Tibial nerve (tissue), 4 donors: Measurements from ENCODE around the gene LIM2. TPM values are rescaled to one million over a fixed set of nuclear protein-coding genes. Genes with fewer than 3 reads are reported as not detected.

Experiments used
- DNase-seq, 2 donors: peaks; one replicate each; pipeline ENCODE4 v3.0.0-alpha.2; 2019; ENCODE audit warnings: low spot score in 2 of 2
- H3K27ac ChIP-seq, 4 donors: fragments of 200-600 bp; sonication (generic) in 3 of 4; one replicate each; pipeline ENCODE4 v1.5.1; 2017 to 2019; ENCODE audit warnings: mild to moderate bottlenecking in 1 of 4
- H3K27me3 ChIP-seq, 2 donors: fragments of 200-600 bp; sonication (generic) in 1 of 2; one replicate each; pipeline versions ENCODE4 v1.5.1 to v1.6.0; 2017 to 2019
- H3K36me3 ChIP-seq, 3 donors: fragments of 200-600 bp; sonication (generic); one replicate each; pipeline ENCODE4 v1.5.1; 2018 to 2019
- H3K4me1 ChIP-seq, 4 donors: fragments of 200-600 bp; sonication (generic) in 3 of 4; one replicate each; pipeline ENCODE4 v1.5.1; 2017 to 2019
- H3K4me3 ChIP-seq, 4 donors: fragments of 200-600 bp; sonication (generic) in 3 of 4; one replicate each; pipeline ENCODE4 v1.5.1; 2017 to 2019; ENCODE audit warnings: mild to moderate bottlenecking in 1 of 4, moderate library complexity in 1 of 4
- H3K9me3 ChIP-seq, 4 donors: fragments of 200-600 bp; sonication (generic) in 3 of 4; one replicate each; pipeline ENCODE4 v1.5.1; 2017 to 2019
- CTCF ChIP-seq, 5 experiments: fragments of 200-600 bp in 3 of 5; fragments of 450-650 bp in 2 of 5; sonication (generic) in 3 of 5; IDR thresholded peaks; one replicate each; pipeline ENCODE4 v1.5.1; 2016 to 2019; ENCODE audit warnings: antibody characterized with exemption in 5 of 5, mild to moderate bottlenecking in 3 of 5, moderate library complexity in 2 of 5
- EP300 ChIP-seq, 2 donors: sonication (generic); formaldehyde crosslinking; IDR thresholded peaks; one replicate each; pipeline ENCODE4 v1.6.1; 2017; ENCODE audit warnings: antibody characterized with exemption in 2 of 2, mild to moderate bottlenecking in 1 of 2
- POLR2A ChIP-seq, 2 donors: fragments of 450-650 bp; IDR thresholded peaks; one replicate each; pipeline ENCODE4 v1.6.1; 2017; ENCODE audit warnings: antibody characterized with exemption in 2 of 2, mild to moderate bottlenecking in 2 of 2, moderate library complexity in 2 of 2
- WGBS, 2 donors: methylation state at CpG; one replicate each; pipeline ENCODE4 v1.1.5; 2018; 5-methylcytosine and 5-hydroxymethylcytosine counted together
- total RNA-seq, 4 donors: library from RNA; depleted of rRNA; stranded (reverse); fragments of >200 nt; gene quantifications; one replicate each; pipeline ENCODE4 v1.1.0, GENCODE V29; 2016

The LIM2 gene
- total RNA-seq, 4 donors from 2014 or later, result not detected

GRCh38 chr19:51342631-51343569 lies 44.9 kb downstream of the LIM2 start:
- no peaks in the 10 kb centered on the region for H3K27me3 ChIP-seq
- H3K9me3 ChIP-seq, result no peaks in the 10 kb centered on the region
- H3K27ac ChIP-seq, result peak overlapping the region in 1 of 4 donors; percentile 90
- H3K4me1 ChIP-seq, result peaks cover 0 to 28% (median 11%) of the 10 kb centered on the region in 4 donors
- no peak overlapping the region for H3K4me3 ChIP-seq
- DNase-seq, result no peak
- H3K36me3 ChIP-seq, result peaks cover 0 to 34% (median 0%) of the 10 kb centered on the region in 3 donors
- no peak for TF ChIP-seq EP300 (IDR thresholded peaks at IDR 0.05)
- TF ChIP-seq POLR2A (IDR thresholded peaks at IDR 0.05), result no peak
- no peak for TF ChIP-seq CTCF (IDR thresholded peaks at IDR 0.05)
- WGBS, 2 donors, result 56 to 62% methylated on average over 9 of the region's 9 CpGs

- Histone ChIP-seq H3K4me3 (no peak within 1 kb of the TSS), H3K36me3 (peaks cover 0 to 25% (median 0%) of the 10 kb centered on the region in 3 donors), H3K27ac (peak within 1 kb of the TSS; percentile 77 to 91 (median 86)), H3K4me1 (peaks cover 0 to 28% (median 11%) of the 10 kb centered on the region in 4 donors), H3K27me3 (no peaks in the 10 kb centered on the region), H3K9me3 (no peaks in the 10 kb centered on the region)
- no peak for TF ChIP-seq EP300 (IDR thresholded peaks at IDR 0.05)
- TF ChIP-seq CTCF (IDR thresholded peaks at IDR 0.05), result no peak
- TF ChIP-seq POLR2A (IDR thresholded peaks at IDR 0.05), result no peak
- 49 to 57% methylated on average over 3 of the region's 3 CpGs for WGBS, 2 donors
- DNase-seq, result no peak
Observed at GRCh38 chr19:51341976-51342580, 45.7 kb downstream of the LIM2 start, which contains the start of gene VSIG10L. Gene VSIG10L (minus strand): TSS chr19:51342139. CDS start chr19:51342124, 15 bp downstream.

- no peak overlapping the region for H3K4me3 ChIP-seq
- WGBS, 2 donors, result 84 to 85% methylated on average over 18 of the region's 18 CpGs
- no peak for TF ChIP-seq POLR2A (IDR thresholded peaks at IDR 0.05)
- TF ChIP-seq EP300 (IDR thresholded peaks at IDR 0.05), result no peak
- no peak for TF ChIP-seq CTCF (IDR thresholded peaks at IDR 0.05)
- peaks cover 0 to 28% (median 11%) of the 10 kb centered on the region in 4 donors for H3K4me1 ChIP-seq
- H3K27me3 ChIP-seq, result no peaks in the 10 kb centered on the region
- peak overlapping the region; percentile 77 to 91 (median 86) for H3K27ac ChIP-seq
- no peak for DNase-seq
- H3K36me3 ChIP-seq, result peaks cover 0 to 15% (median 0%) of the 10 kb centered on the region in 3 donors
- H3K9me3 ChIP-seq, result no peaks in the 10 kb centered on the region
Observed at GRCh38 chr19:51341066-51341465, 46.7 kb downstream of the LIM2 start.

- WGBS, 2 donors, result 1% methylated on average over 21 to 72 of the region's 107 CpGs
- H3K27me3 ChIP-seq, result no peaks in the 10 kb centered on the region
- peaks cover 0 to 6% (median 0%) of the 10 kb centered on the region in 3 donors for H3K36me3 ChIP-seq
- peaks cover 0 to 28% (median 11%) of the 10 kb centered on the region in 4 donors for H3K4me1 ChIP-seq
- H3K9me3 ChIP-seq, result no peaks in the 10 kb centered on the region
- peak overlapping the region; percentile 77 to 91 (median 86) for H3K27ac ChIP-seq
- peak; percentile 98 for DNase-seq
- peak overlapping the region; percentile 55 to 73 (median 66) for H3K4me3 ChIP-seq
- TF ChIP-seq CTCF (IDR thresholded peaks at IDR 0.05), result peak; percentile 20 to 92 (median 50)
- TF ChIP-seq POLR2A (IDR thresholded peaks at IDR 0.05), result peak; percentile 75 to 91
- TF ChIP-seq EP300 (IDR thresholded peaks at IDR 0.05), result peak in 1 of 2 donors; percentile 80
Observed at GRCh38 chr19:51339687-51340656, 47.8 kb downstream of the LIM2 start.
